GM23338 (cell line): ENCODE measurements around the gene FBXL17. TPM values are rescaled to one million over a fixed set of nuclear protein-coding genes. Genes with fewer than 3 reads are reported as not detected.

ENCODE experiments used
- ATAC-seq: fragments of 200-7000 bp; cut with Tn5 transposase; 3 replicates; pipeline ENCODE4 v1.9.1; 2020
- DNase-seq: peaks from one replicate; pipeline ENCODE4 v3.0.0-alpha.2; 2015; ENCODE audit warnings: low spot score
- H2AFZ ChIP-seq: fragments of 200-600 bp; sonication (generic); 2 replicates; pipeline ENCODE4 v1.8.0; 2016; ENCODE audit warnings: antibody characterized with exemption, mild to moderate bottlenecking, moderate library complexity
- H3F3A ChIP-seq: fragments of 200-600 bp; sonication (generic); replicated peaks from 2 replicates; pipeline ENCODE4 v1.8.0; 2017; ENCODE audit warnings: antibody characterized with exemption, mixed run types, low read depth
- H3K27ac ChIP-seq: fragments of 200-600 bp; sonication (generic); 2 replicates; pipeline ENCODE4 v1.6.1; 2016; ENCODE audit warnings: low read depth
- H3K27me3 ChIP-seq: fragments of 200-600 bp; sonication (generic); 2 replicates; pipeline ENCODE4 v1.8.0; 2016; ENCODE audit warnings: mild to moderate bottlenecking, mixed run types, moderate library complexity; ENCODE audit not compliant: insufficient read depth
- H3K36me3 ChIP-seq: fragments of 200-600 bp; sonication (generic); 2 replicates; pipeline ENCODE4 v1.8.0; 2016; ENCODE audit warnings: mild to moderate bottlenecking; ENCODE audit not compliant: insufficient read depth
- H3K4me1 ChIP-seq: fragments of 200-600 bp; sonication (generic); 2 replicates; pipeline ENCODE4 v1.8.0; 2016; ENCODE audit warnings: mild to moderate bottlenecking, moderate library complexity; ENCODE audit not compliant: insufficient read depth
- H3K4me2 ChIP-seq: fragments of 200-600 bp; sonication (generic); 2 replicates; pipeline ENCODE4 v1.7.1; 2017; ENCODE audit warnings: mixed run types
- H3K4me3 ChIP-seq: fragments of 200-600 bp; sonication (generic); 2 replicates; pipeline ENCODE4 v1.6.1; 2016; ENCODE audit warnings: mixed run types
- H3K79me2 ChIP-seq: fragments of 200-600 bp; sonication (generic); replicated peaks from 2 replicates; pipeline ENCODE4 v1.8.0; 2017; ENCODE audit warnings: mild to moderate bottlenecking; ENCODE audit not compliant: insufficient read depth
- H3K9me2 ChIP-seq: fragments of 200-600 bp; sonication (generic); 2 replicates; pipeline ENCODE4 v1.8.0; 2017; ENCODE audit not compliant: insufficient read depth
- H4K20me1 ChIP-seq: fragments of 200-600 bp; sonication (generic); replicated peaks from 2 replicates; pipeline ENCODE4 v1.8.0; 2017; ENCODE audit warnings: mild to moderate bottlenecking; ENCODE audit not compliant: insufficient read depth
- H3K27ac Mint-ChIP-seq: 2 replicates; pipeline ENCODE4 v1.8.0; 2020; ENCODE audit warnings: inconsistent platforms, mild to moderate bottlenecking, moderate library complexity, mixed read lengths
- H3K27me3 Mint-ChIP-seq: 3 replicates; pipeline ENCODE4 v1.8.0; 2022; ENCODE audit warnings: low read depth, mild to moderate bottlenecking, moderate library complexity, mixed read lengths, inconsistent platforms; ENCODE audit not compliant: insufficient read depth, poor library complexity
- H3K36me3 Mint-ChIP-seq: 3 replicates; pipeline ENCODE4 v1.8.0; 2021; ENCODE audit warnings: low read depth, mild to moderate bottlenecking, inconsistent platforms, moderate library complexity, mixed read lengths
- H3K4me1 Mint-ChIP-seq: 3 replicates; pipeline ENCODE4 v1.8.0; 2020; ENCODE audit warnings: mild to moderate bottlenecking, inconsistent platforms, mixed read lengths
- H3K4me3 Mint-ChIP-seq: 3 replicates; pipeline ENCODE4 v1.8.0; 2021; ENCODE audit warnings: moderate library complexity, mild to moderate bottlenecking, inconsistent platforms, mixed read lengths
- H3K9me3 Mint-ChIP-seq: 3 replicates; pipeline ENCODE4 v1.8.0; 2020; ENCODE audit warnings: moderate library complexity, mild to moderate bottlenecking, inconsistent platforms, mixed read lengths
- EZH2 ChIP-seq: fragments of 200-600 bp; sonication (generic); IDR thresholded peaks from one replicate; pipeline ENCODE4 v1.8.0; 2017; ENCODE audit warnings: antibody characterized with exemption, mild to moderate bottlenecking, low read depth; ENCODE audit not compliant: unreplicated experiment
- EZH2phosphoT487 ChIP-seq: fragments of 200-600 bp; sonication (generic); IDR thresholded peaks from one replicate; pipeline ENCODE4 v1.8.1; 2018; ENCODE audit warnings: antibody characterized with exemption; ENCODE audit not compliant: unreplicated experiment
- POLR2AphosphoS5 ChIP-seq: IDR thresholded peaks from 2 replicates; pipeline ENCODE4 v1.6.1; 2016; ENCODE audit warnings: antibody characterized with exemption, low read depth
- REST ChIP-seq: IDR thresholded peaks from one replicate; pipeline ENCODE4 v1.6.1; 2018; ENCODE audit warnings: antibody characterized with exemption; ENCODE audit not compliant: unreplicated experiment
- ZNF114 ChIP-seq: fragments of 250-450 bp; sonication (Bioruptor Pico); IDR thresholded peaks from 2 replicates; pipeline ENCODE4 v1.5.0; 2020; ENCODE audit warnings: mild to moderate bottlenecking, moderate library complexity
- ZNF331 ChIP-seq: fragments of 250-450 bp; sonication (Bioruptor Pico); IDR thresholded peaks from 2 replicates; pipeline ENCODE4 v1.5.0; 2020; ENCODE audit warnings: low read depth, mild to moderate bottlenecking, moderate library complexity
- ZNF462 ChIP-seq: fragments of 250-450 bp; sonication (Bioruptor Pico); IDR thresholded peaks from 2 replicates; pipeline ENCODE4 v1.5.0; 2020; ENCODE audit warnings: mild to moderate bottlenecking, moderate library complexity
- polyA plus RNA-seq: library from polyadenylated mRNA; unstranded; fragments of >200 nt; fragmentation: Nextera tagmentation; extraction: Ambion mirVana; gene quantifications from 2 replicates; pipeline ENCODE4 v1.2.1, GENCODE V29; 2016
- total RNA-seq: library from RNA; depleted of rRNA; stranded (reverse); fragments of >200 nt; shearing (Covaris generic); gene quantifications from 2 replicates; pipeline ENCODE4 v1.2.3, GENCODE V29; 2014

FBXL17 gene
- total and polyA plus RNA-seq, 2 experiments from 2014 or later: 2.0 to 2.7 TPM

DNA sequence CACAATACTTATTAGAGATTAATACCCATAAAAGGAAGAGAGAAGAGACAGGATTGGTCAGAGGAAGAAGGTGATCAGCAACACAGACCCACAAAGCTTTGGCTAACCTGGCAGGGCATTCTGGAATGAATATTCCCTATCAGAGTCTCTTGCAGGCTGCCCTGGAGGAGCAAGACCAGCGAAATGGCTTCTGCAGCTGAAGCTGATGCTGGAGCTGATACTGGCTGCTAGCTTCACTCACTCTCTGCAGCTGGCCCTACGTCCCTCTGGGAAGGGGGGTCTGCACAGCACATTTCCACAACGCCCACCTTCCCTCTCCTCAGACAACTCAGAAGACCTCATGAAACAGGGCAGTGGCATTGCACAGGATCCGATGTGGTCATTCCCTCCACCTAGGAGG lies 541.3 kb downstream of the FBXL17 start:
- Histone ChIP-seq H3K4me2 (no peak overlapping the region), H4K20me1 (no peaks in the 10 kb centered on the region), H3K27me3 (no peaks in the 10 kb centered on the region), H3K4me1 (no peaks in the 10 kb centered on the region), H3K4me3 (no peak overlapping the region), H3K36me3 (no peaks in the 10 kb centered on the region), H3K79me2 (no peaks in the 10 kb centered on the region), H3F3A (no peaks in the 10 kb centered on the region), H3K9me2 (peaks cover 14% of the 10 kb centered on the region), H3K27ac (no peak overlapping the region), H2AFZ (no peak overlapping the region)
- Mint-ChIP-seq H3K4me3 (no peak overlapping the region), H3K36me3 (no peaks in the 10 kb centered on the region), H3K27me3 (peaks cover 1% of the 10 kb centered on the region), H3K27ac (no peak overlapping the region), H3K4me1 (peaks cover 4% of the 10 kb centered on the region; the same call in 2 of the 3 replicates), H3K9me3 (no peaks in the 10 kb centered on the region)
- no peak for TF ChIP-seq ZNF114 (CRISPR knock-in tag)
- no peak for TF ChIP-seq ZNF331
- TF ChIP-seq REST: no peak
- no peak for DNase-seq
- no peak for ATAC-seq

- no peaks in the 10 kb centered on the region for H3K36me3 ChIP-seq
- no peak overlapping the region for H3K4me3 Mint-ChIP-seq
- peaks cover 1% of the 10 kb centered on the region for H3K27me3 Mint-ChIP-seq
- H3F3A ChIP-seq: no peaks in the 10 kb centered on the region
- no peak overlapping the region for H3K4me3 ChIP-seq
- H3K79me2 ChIP-seq: no peaks in the 10 kb centered on the region
- H3K36me3 Mint-ChIP-seq: no peaks in the 10 kb centered on the region
- no peak overlapping the region for H3K4me2 ChIP-seq
- DNase-seq (no peak), ATAC-seq (no peak)
- H3K4me1 ChIP-seq: no peaks in the 10 kb centered on the region
- no peaks in the 10 kb centered on the region for H3K9me3 Mint-ChIP-seq
- no peak overlapping the region for H3K27ac ChIP-seq
- peaks cover 4% of the 10 kb centered on the region; the same call in 2 of the 3 replicates for H3K4me1 Mint-ChIP-seq
- H3K9me2 ChIP-seq: peaks cover 14% of the 10 kb centered on the region
- no peak overlapping the region for H2AFZ ChIP-seq
- no peaks in the 10 kb centered on the region for H3K27me3 ChIP-seq
- H4K20me1 ChIP-seq: no peaks in the 10 kb centered on the region
- no peak overlapping the region for H3K27ac Mint-ChIP-seq
- TF ChIP-seq ZNF462 (CRISPR knock-in tag) (no peak), REST (no peak), EZH2phosphoT487 (no peak), POLR2AphosphoS5 (no peak), ZNF114 (CRISPR knock-in tag) (no peak), EZH2 (no peak)
These were observed 541.7 kb downstream of the FBXL17 start for GRCh38 chr5:107840161-107840560.
